ENCODE data around the gene ZNF595. TPM values are rescaled to one million over a fixed set of nuclear protein-coding genes. Genes with fewer than 3 reads are reported as not detected.
"Not testable (repeated sequence)": the region's sequence is repeated elsewhere in the genome, so short reads cannot be mapped to it uniquely, and the experiment has no call there.

The ZNF595 gene
- polyA plus RNA-seq, 1 experiment, result 1.5 TPM

DNA sequence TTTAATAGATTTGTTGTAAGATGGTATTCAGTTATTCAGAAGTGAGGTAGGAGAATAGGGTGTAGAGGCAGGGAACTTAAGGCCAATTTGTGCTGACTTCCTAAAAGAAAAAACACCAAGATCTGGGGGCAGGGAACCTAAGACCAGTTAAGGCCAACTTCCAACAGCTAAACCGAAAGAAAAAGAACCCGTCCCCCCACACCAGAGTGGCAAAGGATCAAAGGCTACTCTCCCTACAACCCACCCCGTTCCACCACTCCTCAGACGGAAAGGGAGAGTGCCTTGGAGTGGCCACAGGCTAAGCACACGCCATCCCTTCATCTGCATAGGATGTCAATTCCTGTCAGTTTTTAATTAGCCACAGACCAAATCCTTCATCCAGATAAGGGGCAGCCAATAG is 67.5 kb downstream of the ZNF595 start:
- no peaks in the 10 kb centered on the region for H3K27me3 ChIP-seq (ENCODE audit: control insufficient read depth, insufficient read depth, low read length)
- H3K36me3 ChIP-seq (ENCODE audit: control insufficient read depth, insufficient read depth, low read length), result no peaks in the 10 kb centered on the region
- POLR2A ChIA-PET, result no interaction called here
- DNase-seq (ENCODE audit: low read depth), result no peak
- no peak overlapping the region for H3K4me3 ChIP-seq (ENCODE audit: low read depth, low read length)
- TF ChIP-seq, protein P1, sequence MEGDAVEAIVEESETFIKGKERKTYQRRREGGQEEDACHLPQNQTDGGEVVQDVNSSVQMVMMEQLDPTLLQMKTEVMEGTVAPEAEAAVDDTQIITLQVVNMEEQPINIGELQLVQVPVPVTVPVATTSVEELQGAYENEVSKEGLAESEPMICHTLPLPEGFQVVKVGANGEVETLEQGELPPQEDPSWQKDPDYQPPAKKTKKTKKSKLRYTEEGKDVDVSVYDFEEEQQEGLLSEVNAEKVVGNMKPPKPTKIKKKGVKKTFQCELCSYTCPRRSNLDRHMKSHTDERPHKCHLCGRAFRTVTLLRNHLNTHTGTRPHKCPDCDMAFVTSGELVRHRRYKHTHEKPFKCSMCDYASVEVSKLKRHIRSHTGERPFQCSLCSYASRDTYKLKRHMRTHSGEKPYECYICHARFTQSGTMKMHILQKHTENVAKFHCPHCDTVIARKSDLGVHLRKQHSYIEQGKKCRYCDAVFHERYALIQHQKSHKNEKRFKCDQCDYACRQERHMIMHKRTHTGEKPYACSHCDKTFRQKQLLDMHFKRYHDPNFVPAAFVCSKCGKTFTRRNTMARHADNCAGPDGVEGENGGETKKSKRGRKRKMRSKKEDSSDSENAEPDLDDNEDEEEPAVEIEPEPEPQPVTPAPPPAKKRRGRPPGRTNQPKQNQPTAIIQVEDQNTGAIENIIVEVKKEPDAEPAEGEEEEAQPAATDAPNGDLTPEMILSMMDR (IDR thresholded peaks at IDR 0.05; ENCODE audit: insufficient read depth, low read depth, low read length), result no peak
- CTCF ChIA-PET, result no interaction called here

DNA sequence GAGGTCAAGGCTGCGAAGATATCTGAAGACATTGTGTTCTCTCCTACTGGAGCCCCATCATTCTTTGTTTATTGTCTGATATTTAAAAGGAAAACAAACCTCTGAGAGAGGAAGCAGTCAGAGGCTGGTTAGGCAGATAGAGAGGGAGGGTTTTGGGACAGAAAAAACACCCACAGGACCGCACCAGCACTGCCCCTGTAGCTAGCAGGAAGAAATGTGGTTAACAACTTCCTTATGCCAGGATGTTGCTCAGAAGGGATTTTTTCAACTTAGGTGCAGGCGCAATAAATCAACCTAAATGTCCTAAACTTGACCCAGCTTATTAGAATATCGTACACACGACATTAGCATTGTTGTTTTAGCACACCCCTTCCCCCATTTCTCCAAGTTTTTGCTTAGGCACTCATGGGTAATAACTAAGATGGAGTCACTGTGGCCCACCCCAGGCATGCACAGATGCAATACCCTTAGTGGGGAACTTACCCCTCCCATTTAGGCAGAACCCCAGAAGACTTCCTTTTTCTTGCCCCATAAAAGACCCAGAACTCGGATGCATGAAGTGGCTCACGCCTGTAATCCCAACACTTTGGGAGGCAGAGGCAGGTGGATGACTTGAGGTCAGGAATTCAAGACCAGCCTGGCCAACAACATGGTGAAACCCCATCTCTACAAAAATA is 68.4 kb downstream of the ZNF595 start:
- no peaks in the 10 kb centered on the region for H3K36me3 ChIP-seq (ENCODE audit: control insufficient read depth, insufficient read depth, low read length)
- ChIA-PET CTCF (no interaction called here), POLR2A (no interaction called here)
- DNase-seq (ENCODE audit: low read depth), result no peak
- TF ChIP-seq, protein P1 (IDR thresholded peaks at IDR 0.05; ENCODE audit: insufficient read depth, low read depth, low read length), result no peak
- no peaks in the 10 kb centered on the region for H3K27me3 ChIP-seq (ENCODE audit: control insufficient read depth, insufficient read depth, low read length)
- no peak overlapping the region for H3K4me3 ChIP-seq (ENCODE audit: low read depth, low read length)

DNA sequence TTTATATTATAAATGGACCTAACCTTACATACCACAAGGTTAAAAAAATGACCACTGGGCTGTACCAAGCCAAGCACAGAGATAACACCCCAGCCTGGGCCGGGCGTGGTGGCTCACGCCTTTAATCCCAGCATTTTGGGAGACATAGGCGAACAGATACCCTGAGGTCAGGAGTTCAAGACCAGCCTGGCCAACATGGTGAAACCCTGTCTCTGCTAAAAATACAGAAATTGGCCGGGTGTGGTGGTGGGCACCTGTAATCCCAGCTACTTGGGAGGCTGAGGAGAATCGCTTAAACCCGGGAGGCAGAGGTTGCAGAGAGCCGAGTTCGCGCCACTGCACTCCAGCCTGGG is 70.8 kb downstream of the ZNF595 start:
- peak overlapping the region; percentile 15; the same call in 1 of the 2 replicates for H3K4me3 ChIP-seq (ENCODE audit: low read depth, low read length)
- not testable (repeated sequence) for H3K27me3 ChIP-seq (ENCODE audit: control insufficient read depth, insufficient read depth, low read length); DNase-seq (ENCODE audit: low read depth); H3K36me3 ChIP-seq (ENCODE audit: control insufficient read depth, insufficient read depth, low read length)
- ChIA-PET CTCF (interaction anchor here (0.7 to 1.0 kb wide), 2 partner anchors 9 to 11 kb away, joined by 3 to 4 read pairs; no protein-coding TSS in a partner anchor), POLR2A (interaction anchor here (0.7 kb wide), 1 partner anchor 8 kb away, joined by 4 read pairs; no protein-coding TSS in a partner anchor)

DNA sequence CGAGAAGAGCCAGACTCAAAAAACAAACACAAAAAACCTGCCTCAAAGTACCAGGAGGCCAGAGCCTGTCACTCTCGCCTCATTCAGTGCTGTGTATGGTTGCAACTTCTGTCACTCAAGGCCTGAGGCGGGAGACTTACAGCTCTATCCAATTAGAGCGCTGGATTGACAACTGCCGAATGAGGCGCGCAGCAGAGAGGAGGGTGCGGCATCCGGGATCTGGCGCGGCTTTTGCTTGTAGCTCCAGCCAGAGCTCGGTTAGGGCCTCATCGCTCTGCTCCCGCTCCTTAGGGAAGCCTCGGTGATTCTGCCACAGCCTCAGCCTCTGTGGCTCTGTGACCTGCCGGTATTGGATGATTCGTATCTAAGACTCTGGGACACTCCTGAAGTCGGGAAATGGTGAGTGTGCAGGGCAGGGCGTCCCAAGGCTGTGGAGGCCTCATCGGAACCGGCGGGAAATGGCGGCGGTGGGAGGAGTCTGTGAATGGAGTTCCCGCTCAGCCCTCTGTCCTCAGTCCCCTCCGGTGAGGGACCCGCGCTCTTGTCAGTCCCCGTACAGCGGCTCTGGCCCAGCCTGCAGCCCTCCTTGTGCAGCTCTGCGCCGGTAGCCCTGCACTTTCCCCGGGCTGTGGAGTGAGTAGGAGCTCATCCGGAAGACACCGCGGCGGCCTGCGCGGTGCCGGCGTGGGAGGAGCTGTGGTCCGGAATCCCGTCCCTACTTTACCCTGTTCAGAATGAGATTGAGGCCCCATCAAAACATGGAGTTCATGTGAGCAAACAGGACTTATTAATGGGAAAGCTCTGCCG is 71.4 kb downstream of the ZNF595 start, which contains the start of gene ZNF718:
ZNF718 (plus strand) TSS at position 227 of the 807 bp plus-strand sequence; CDS start at position 397, 170 bp downstream.
- peak; percentile 80 for DNase-seq (ENCODE audit: low read depth)
- no peaks in the 10 kb centered on the region; the same call in 1 of the 2 replicates for H3K36me3 ChIP-seq (ENCODE audit: control insufficient read depth, insufficient read depth, low read length)
- TF ChIP-seq, protein P1 (IDR thresholded peaks at IDR 0.05; ENCODE audit: insufficient read depth, low read depth, low read length), result no peak
- CTCF ChIA-PET, result interaction anchor here (0.7 to 1.1 kb wide), 3 partner anchors 9 to 42 kb away, joined by 3 to 4 read pairs (median 3); no protein-coding TSS in a partner anchor
- POLR2A ChIA-PET, result interaction anchor here (0.7 kb wide), 1 partner anchor 8 kb away, joined by 4 read pairs; no protein-coding TSS in a partner anchor
- H3K4me3 ChIP-seq (ENCODE audit: low read depth, low read length), result peak within 1 kb of the TSS; percentile 71
- no peaks in the 10 kb centered on the region for H3K27me3 ChIP-seq (ENCODE audit: control insufficient read depth, insufficient read depth, low read length)

DNA sequence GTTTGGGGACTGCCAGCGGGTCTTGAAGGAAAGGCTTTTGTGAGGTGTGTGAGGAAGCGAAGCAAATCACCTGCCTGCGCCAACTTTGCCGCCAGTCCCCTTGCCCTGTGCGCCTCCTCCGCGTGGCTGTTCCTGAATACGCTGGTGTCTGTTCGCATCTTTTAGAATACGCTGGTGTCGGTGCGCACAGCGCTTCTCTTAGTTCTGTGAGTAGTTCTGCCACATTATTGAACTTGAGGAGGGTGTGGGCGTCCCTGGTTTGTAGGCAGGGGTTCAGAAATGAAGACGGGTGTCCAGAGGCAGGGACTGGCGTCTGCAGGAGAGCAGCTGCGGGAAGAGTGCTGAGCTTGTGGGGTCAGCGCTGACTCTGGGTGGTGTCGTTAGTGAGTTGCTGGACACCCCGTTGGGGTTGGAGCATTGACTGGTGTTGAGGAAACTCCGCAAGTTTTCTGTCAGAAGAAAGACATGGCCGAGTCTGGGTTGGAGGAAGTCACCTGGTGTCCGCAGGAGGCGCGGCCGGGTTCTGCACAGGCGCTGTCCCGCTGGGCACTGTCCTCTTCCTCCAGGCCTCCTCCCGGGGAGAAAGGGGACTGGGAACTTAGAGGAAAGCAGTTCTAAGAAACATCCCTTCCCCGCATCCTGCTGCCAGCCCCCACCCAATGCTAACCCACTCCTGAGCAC is 72.1 kb downstream of the ZNF595 start:
- ChIA-PET POLR2A (no interaction called here), CTCF (interaction anchor here (1.1 kb wide), 1 partner anchor 42 kb away, joined by 3 read pairs; no protein-coding TSS in a partner anchor)
- TF ChIP-seq, protein P1 (IDR thresholded peaks at IDR 0.05; ENCODE audit: insufficient read depth, low read depth, low read length), result no peak
- DNase-seq (ENCODE audit: low read depth), result no peak
- Histone ChIP-seq H3K36me3 (ENCODE audit: control insufficient read depth, insufficient read depth, low read length) (no peaks in the 10 kb centered on the region; the same call in 1 of the 2 replicates), H3K27me3 (ENCODE audit: control insufficient read depth, insufficient read depth, low read length) (no peaks in the 10 kb centered on the region), H3K4me3 (ENCODE audit: low read depth, low read length) (peak overlapping the region; percentile 71)

All from BJ (cell line).